Endothelial cell of umbilical vein (primary cell): ENCODE measurements around the gene COL5A1. TPM values are rescaled to one million over a fixed set of nuclear protein-coding genes. Genes with fewer than 3 reads are reported as not detected.

ENCODE experiments used
- BruUV-seq: library from RNA; stranded (reverse); fragments of 400-500 nt; replicated peaks from 2 replicates; lab custom pipeline; 2021; lab: Mats Ljungman, UMichigan
- CTCF ChIA-PET: fragments of 300-600, 350-600 bp; sonication (Branson Sonifier 250); formaldehyde crosslinking; loops from one replicate; lab custom pipeline; 2021; ENCODE audit warnings: antibody characterized with exemption, inconsistent platforms; lab: Charles Lee
- POLR2A ChIA-PET: fragments of 300-600, 350-600 bp; sonication (Branson Sonifier 250); formaldehyde crosslinking; loops from one replicate; lab custom pipeline; 2021; ENCODE audit warnings: antibody characterized with exemption, inconsistent platforms; lab: Charles Lee
- DNase-seq: peaks from one replicate; pipeline ENCODE4 v3.0.0-alpha.2; 2011; ENCODE audit warnings: low read depth, low spot score
- FAIRE-seq: peaks from 2 replicates; lab custom pipeline; 2011; peaks lifted over from hg19 to GRCh38; lab: Jason Lieb, UNC
- H2AFZ ChIP-seq: 2 replicates; pipeline ENCODE4 v1.6.0; 2012; ENCODE audit warnings: low read depth, low read length, control low read depth, inconsistent platforms
- H3K27ac ChIP-seq: 2 replicates; pipeline ENCODE4 v1.5.1; 2011; ENCODE audit warnings: low read depth, mild to moderate bottlenecking, control low read depth, low read length, moderate library complexity; ENCODE audit not compliant: insufficient read depth
- H3K27me3 ChIP-seq, 2 experiments: 2 replicates each; pipeline versions ENCODE4 v1.6.0 to v1.6.1; 2011; ENCODE audit warnings: low read length in 2 of 2, mixed read lengths in 1 of 2; ENCODE audit not compliant: control insufficient read depth in 2 of 2, insufficient read depth in 2 of 2
- H3K36me3 ChIP-seq, 2 experiments: 2 replicates in 1 of 2; 3 replicates in 1 of 2; pipeline ENCODE4 v1.5.1; 2011; ENCODE audit warnings: low read length in 2 of 2, mild to moderate bottlenecking in 1 of 2, moderate library complexity in 1 of 2; ENCODE audit not compliant: control insufficient read depth in 2 of 2, insufficient read depth in 2 of 2; ENCODE audit errors: extremely low read depth in 1 of 2
- H3K4me1 ChIP-seq: 3 replicates; pipeline ENCODE4 v1.5.1; 2011; ENCODE audit warnings: mild to moderate bottlenecking, low read length; ENCODE audit not compliant: control insufficient read depth, insufficient read depth; ENCODE audit errors: extremely low read depth
- H3K4me2 ChIP-seq: 2 replicates; pipeline ENCODE4 v1.6.1; 2011; ENCODE audit warnings: low read length, control low read depth, mixed read lengths; ENCODE audit not compliant: insufficient read depth
- H3K4me3 ChIP-seq, 3 experiments: fragments of 200-600 bp in 1 of 3; sonication (generic), shearing (Covaris generic) in 1 of 3; replicated peaks in 1 of 3; 2 replicates each; pipeline ENCODE4 v1.5.1; 2011 to 2016; ENCODE audit warnings: control low read depth in 3 of 3, low read length in 3 of 3, mild to moderate bottlenecking in 2 of 3, inconsistent platforms in 1 of 3, low read depth in 1 of 3, moderate library complexity in 1 of 3; ENCODE audit not compliant: insufficient read depth in 1 of 3
- H3K79me2 ChIP-seq: 2 replicates; pipeline ENCODE4 v1.6.0; 2012; ENCODE audit warnings: low read length, inconsistent platforms; ENCODE audit not compliant: control insufficient read depth, insufficient read depth
- H3K9ac ChIP-seq: replicated peaks from 2 replicates; pipeline ENCODE3; 2011; ENCODE audit warnings: low read length, control low read depth; ENCODE audit not compliant: insufficient read depth; ENCODE audit errors: extremely low read depth
- H3K9me1 ChIP-seq: replicated peaks from 3 replicates; pipeline ENCODE4 v1.6.0; 2011; ENCODE audit warnings: mild to moderate bottlenecking, low read length; ENCODE audit not compliant: control insufficient read depth, insufficient read depth; ENCODE audit errors: extremely low read depth
- H3K9me3 ChIP-seq: replicated peaks from 2 replicates; pipeline ENCODE4 v1.5.1; 2012; ENCODE audit warnings: low read length, inconsistent platforms; ENCODE audit not compliant: control insufficient read depth, insufficient read depth
- H4K20me1 ChIP-seq: replicated peaks from 2 replicates; pipeline ENCODE3; 2011; ENCODE audit warnings: mild to moderate bottlenecking, low read length; ENCODE audit not compliant: control insufficient read depth, insufficient read depth; ENCODE audit errors: extremely low read depth
- CTCF ChIP-seq, 2 donors: IDR thresholded peaks; 1 replicate in 1 of 2; 2 replicates in 1 of 2; pipeline ENCODE4 v1.5.1; 2011; ENCODE audit warnings: low read length in 2 of 2, mild to moderate bottlenecking in 2 of 2, moderate library complexity in 2 of 2, control low read depth in 1 of 2, inconsistent platforms in 1 of 2, low read depth in 1 of 2; ENCODE audit not compliant: insufficient read depth in 1 of 2; ENCODE audit errors: extremely low read depth in 1 of 2
- EZH2 ChIP-seq: IDR thresholded peaks from 2 replicates; pipeline ENCODE4 v1.6.1; 2012; ENCODE audit warnings: borderline replicate concordance, low read depth, mild to moderate bottlenecking, moderate library complexity, low read length, inconsistent platforms; ENCODE audit not compliant: severe bottlenecking
- FOS ChIP-seq: IDR thresholded peaks from 2 replicates; pipeline ENCODE4 v1.6.1; 2011; ENCODE audit warnings: mild to moderate bottlenecking, low read length, moderate library complexity, borderline replicate concordance; ENCODE audit not compliant: insufficient read depth
- GATA2 ChIP-seq: IDR thresholded peaks from 2 replicates; pipeline ENCODE4 v1.7.0; 2011; ENCODE audit warnings: low read depth, mild to moderate bottlenecking, moderate library complexity, mixed read lengths, low read length; ENCODE audit not compliant: insufficient read length, insufficient read depth
- JUN ChIP-seq: IDR thresholded peaks from 2 replicates; pipeline ENCODE4 v1.6.1; 2011; ENCODE audit warnings: borderline replicate concordance, low read depth; ENCODE audit not compliant: insufficient read length, insufficient read depth
- MAX ChIP-seq: IDR thresholded peaks from 2 replicates; pipeline ENCODE4 v1.6.1; 2011; ENCODE audit not compliant: insufficient read depth, insufficient read length
- MYC ChIP-seq: IDR thresholded peaks from one replicate; pipeline ENCODE4 v1.6.1; 2011; ENCODE audit warnings: mild to moderate bottlenecking, low read depth, low read length
- POLR2A ChIP-seq: IDR thresholded peaks from 2 replicates; pipeline ENCODE4 v1.6.1; 2012; ENCODE audit warnings: low read depth, mild to moderate bottlenecking, control low read depth, low read length
- POLR2AphosphoS5 ChIP-seq: IDR thresholded peaks from 2 replicates; pipeline ENCODE4 v1.6.1; 2012; ENCODE audit warnings: low read depth, mild to moderate bottlenecking, control low read depth, low read length, moderate library complexity; ENCODE audit not compliant: insufficient read depth
- dilution Hi-C: fragments of 300-500 bp; cut with MboI; formaldehyde crosslinking; loops from one replicate; pipeline ENCODE4 v1.15.0; 2019; ENCODE audit warnings: low sequenced_read_pairs; ENCODE audit not compliant: extremely low pct_ligation_motif_present
- intact Hi-C: fragments of 100-400 bp; cut with micrococcal nuclease; formaldehyde crosslinking; loops from one replicate; pipeline ENCODE4 v1.10.0; 2022
- polyA plus RNA-seq, 4 experiments: library from polyadenylated mRNA; depleted of rRNA in 3 of 4; stranded (reverse) in 3 of 4; unstranded in 1 of 4; fragments of >200 nt; gene quantifications; 2 replicates each; pipeline versions ENCODE4 v1.2.1 to v1.2.3, GENCODE V29; 2011 to 2012; ENCODE audit warnings: missing spikeins in 1 of 4
- total RNA-seq: library from RNA; stranded (reverse); gene quantifications from 2 replicates; pipeline ENCODE4 v1.2.3, GENCODE V29; 2021

The COL5A1 gene
- total and polyA plus RNA-seq, 2 donors (not counting 3 experiments of a cell fraction or from before 2014, with no cell fraction given) = 97.4 to 175 TPM

- intact Hi-C loops = no loop called here
These were observed 115.8 kb downstream of the COL5A1 start for GRCh38 chr9:134757216-134757975.

More at GRCh38 chr9:134757216-134757975, 115.8 kb downstream of the COL5A1 start:
- Histone ChIP-seq H3K36me3 (peaks cover 6 to 40% of the 10 kb centered on the region in 2 experiments), H3K9me1 (no peaks in the 10 kb centered on the region), H3K79me2 (no peaks in the 10 kb centered on the region), H3K4me1 (no peaks in the 10 kb centered on the region), H3K9me3 (no peaks in the 10 kb centered on the region), H3K4me3 (no peak overlapping the region), H3K27ac (no peak overlapping the region), H2AFZ (no peak overlapping the region), H3K27me3 (no peaks in the 10 kb centered on the region), H4K20me1 (no peaks in the 10 kb centered on the region), H3K4me2 (no peak overlapping the region), H3K9ac (no peak overlapping the region)
- TF ChIP-seq EZH2 (no peak), GATA2 (no peak), MAX (no peak), POLR2A (no peak), CTCF (IDR thresholded peaks at IDR 0.05; ENCODE audit: extremely low read depth in 1 of 2, insufficient read depth in 1 of 2, low read depth in 1 of 2, low read length in 2 of 2) (no peak), MYC (no peak), JUN (no peak), FOS (no peak), POLR2AphosphoS5 (no peak)
- POLR2A ChIA-PET = no interaction called here
- dilution Hi-C loops = no loop called here
- no peak for DNase-seq
- CTCF ChIA-PET = interaction anchor here (1.3 kb wide), 1 partner anchor 21 kb away, joined by 3 read pairs; no protein-coding TSS in a partner anchor
- FAIRE-seq = no peak
- BruUV-seq = no TSS peak
